ENCODE data around the gene CTNND2.

DNA sequence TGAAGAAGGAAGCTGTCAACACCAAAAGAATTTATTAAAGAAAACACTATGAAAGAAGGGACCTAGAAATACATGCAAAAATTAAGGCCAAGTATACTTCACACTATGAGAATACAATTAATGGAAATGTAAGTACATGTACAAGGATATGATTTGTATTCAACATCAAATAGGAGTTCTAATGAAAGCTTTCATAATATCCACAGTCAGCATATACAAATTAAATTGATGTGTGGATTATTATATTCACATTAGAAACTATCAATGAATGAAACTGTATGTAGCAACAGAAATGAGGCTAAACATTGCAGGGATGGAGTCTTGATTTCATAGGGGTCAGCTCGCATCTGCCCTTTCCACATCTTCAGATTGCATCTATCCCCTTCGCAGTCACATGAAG is 401.5 kb downstream of the CTNND2 start:
- TF ChIP-seq, protein P1, sequence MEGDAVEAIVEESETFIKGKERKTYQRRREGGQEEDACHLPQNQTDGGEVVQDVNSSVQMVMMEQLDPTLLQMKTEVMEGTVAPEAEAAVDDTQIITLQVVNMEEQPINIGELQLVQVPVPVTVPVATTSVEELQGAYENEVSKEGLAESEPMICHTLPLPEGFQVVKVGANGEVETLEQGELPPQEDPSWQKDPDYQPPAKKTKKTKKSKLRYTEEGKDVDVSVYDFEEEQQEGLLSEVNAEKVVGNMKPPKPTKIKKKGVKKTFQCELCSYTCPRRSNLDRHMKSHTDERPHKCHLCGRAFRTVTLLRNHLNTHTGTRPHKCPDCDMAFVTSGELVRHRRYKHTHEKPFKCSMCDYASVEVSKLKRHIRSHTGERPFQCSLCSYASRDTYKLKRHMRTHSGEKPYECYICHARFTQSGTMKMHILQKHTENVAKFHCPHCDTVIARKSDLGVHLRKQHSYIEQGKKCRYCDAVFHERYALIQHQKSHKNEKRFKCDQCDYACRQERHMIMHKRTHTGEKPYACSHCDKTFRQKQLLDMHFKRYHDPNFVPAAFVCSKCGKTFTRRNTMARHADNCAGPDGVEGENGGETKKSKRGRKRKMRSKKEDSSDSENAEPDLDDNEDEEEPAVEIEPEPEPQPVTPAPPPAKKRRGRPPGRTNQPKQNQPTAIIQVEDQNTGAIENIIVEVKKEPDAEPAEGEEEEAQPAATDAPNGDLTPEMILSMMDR (IDR thresholded peaks at IDR 0.05; ENCODE audit: borderline replicate concordance, extremely low read depth, low read length, poor library complexity, severe bottlenecking): no peak
- no peak for TF ChIP-seq EZH2 (IDR thresholded peaks at IDR 0.05; ENCODE audit: borderline replicate concordance, low read depth, low read length, severe bottlenecking)

Data from DND-41 (cell line).